ENCODE measurements around the gene STARD4. TPM values are rescaled to one million over a fixed set of nuclear protein-coding genes. Genes with fewer than 3 reads are reported as not detected.

Gene STARD4
- total RNA-seq, 1 experiment from 2014 or later = 31.1 TPM

DNA sequence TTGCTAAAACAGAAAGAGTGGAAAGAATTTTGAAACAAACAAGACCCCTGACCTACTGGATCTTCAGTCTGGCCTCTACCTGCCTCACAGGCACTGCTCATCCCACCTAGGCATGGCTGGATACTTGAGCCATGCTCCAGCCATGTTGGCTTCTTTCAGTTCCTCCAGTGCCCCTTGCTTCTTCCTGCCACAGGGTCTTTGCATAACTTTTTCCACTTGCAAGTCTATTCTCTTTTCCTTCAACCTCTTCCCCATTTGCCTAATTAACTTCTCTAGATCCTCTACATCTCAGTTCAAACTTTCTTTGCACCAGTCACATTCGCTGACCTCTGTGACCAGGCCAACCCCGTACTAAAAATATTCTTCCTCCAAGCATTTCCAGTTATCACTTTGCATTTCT, 50.4 kb downstream of the STARD4 start:
- no TSS peak for BruUV-seq (replicated peaks)
- Mint-ChIP-seq H3K4me3 (ENCODE audit: unreplicated experiment) (no peak overlapping the region), H3K4me1 (ENCODE audit: insufficient read depth, unreplicated experiment) (no peaks in the 10 kb centered on the region), H3K27me3 (ENCODE audit: insufficient read depth, unreplicated experiment) (no peaks in the 10 kb centered on the region), H3K36me3 (ENCODE audit: insufficient read depth, unreplicated experiment) (no peaks in the 10 kb centered on the region), H3K9me3 (ENCODE audit: unreplicated experiment) (peaks cover 8% of the 10 kb centered on the region), H3K27ac (ENCODE audit: low read depth, unreplicated experiment) (no peak overlapping the region)
- POLR2A ChIA-PET = no interaction called here
- CTCF ChIA-PET = interaction anchor here (1.1 kb wide), 1 partner anchor 299 kb away, joined by 4 read pairs; no protein-coding TSS in a partner anchor
- DNase-seq (ENCODE audit: unreplicated experiment) = no peak
- no peak for TF ChIP-seq CTCF (IDR thresholded peaks at IDR 0.05; ENCODE audit: unreplicated experiment)
- intact Hi-C loops (cut with micrococcal nuclease) = no loop called here

DNA sequence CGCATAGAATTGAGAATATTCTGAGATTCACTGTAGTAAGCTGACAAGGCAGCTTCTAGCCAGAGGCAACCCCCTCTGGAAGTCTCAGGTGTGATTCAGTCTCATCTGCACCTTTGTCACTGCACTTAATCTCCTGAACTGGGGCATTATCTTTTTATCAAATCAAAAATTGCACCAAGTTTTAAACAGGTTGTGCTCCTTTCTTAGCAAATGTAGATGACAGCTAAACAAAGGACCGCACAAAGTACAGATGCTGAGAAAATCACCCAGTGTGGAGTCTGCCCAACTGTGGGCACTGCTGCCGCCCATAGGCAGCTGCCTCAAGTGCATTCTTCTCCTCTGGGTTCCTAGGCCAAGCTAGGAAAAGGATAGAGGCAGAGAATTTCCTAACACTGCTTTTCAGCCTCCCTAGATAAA, 51.1 kb downstream of the STARD4 start:
- TF ChIP-seq CTCF (IDR thresholded peaks at IDR 0.05; ENCODE audit: unreplicated experiment) = no peak
- Mint-ChIP-seq H3K27ac (ENCODE audit: low read depth, unreplicated experiment) (no peak overlapping the region), H3K4me1 (ENCODE audit: insufficient read depth, unreplicated experiment) (no peaks in the 10 kb centered on the region), H3K4me3 (ENCODE audit: unreplicated experiment) (no peak overlapping the region), H3K27me3 (ENCODE audit: insufficient read depth, unreplicated experiment) (no peaks in the 10 kb centered on the region), H3K9me3 (ENCODE audit: unreplicated experiment) (peaks cover 8% of the 10 kb centered on the region), H3K36me3 (ENCODE audit: insufficient read depth, unreplicated experiment) (no peaks in the 10 kb centered on the region)
- CTCF ChIA-PET = interaction anchor here (0.9 kb wide), 1 partner anchor 60 kb away, joined by 3 read pairs; no protein-coding TSS in a partner anchor
- intact Hi-C loops (cut with micrococcal nuclease) = no loop called here
- no TSS peak for BruUV-seq (replicated peaks)
- no peak for DNase-seq (ENCODE audit: unreplicated experiment)
- POLR2A ChIA-PET = no interaction called here

- Mint-ChIP-seq H3K27me3 (ENCODE audit: insufficient read depth, unreplicated experiment) (no peaks in the 10 kb centered on the region), H3K27ac (ENCODE audit: low read depth, unreplicated experiment) (no peak overlapping the region), H3K36me3 (ENCODE audit: insufficient read depth, unreplicated experiment) (no peaks in the 10 kb centered on the region), H3K4me3 (ENCODE audit: unreplicated experiment) (no peak overlapping the region), H3K4me1 (ENCODE audit: insufficient read depth, unreplicated experiment) (no peaks in the 10 kb centered on the region), H3K9me3 (ENCODE audit: unreplicated experiment) (no peaks in the 10 kb centered on the region)
- TF ChIP-seq CTCF (IDR thresholded peaks at IDR 0.05; ENCODE audit: unreplicated experiment) = no peak
- POLR2A ChIA-PET = interaction anchor here (0.6 kb wide), 1 partner anchor 16 kb away, joined by 3 read pairs; no protein-coding TSS in a partner anchor
- CTCF ChIA-PET = interaction anchor here (0.5 to 0.6 kb wide), 3 partner anchors 15 to 1805 kb away, joined by 3 to 4 read pairs (median 4); no protein-coding TSS in a partner anchor
- intact Hi-C loops (cut with micrococcal nuclease) = no loop called here
- DNase-seq (ENCODE audit: unreplicated experiment) = no peak
- BruUV-seq (replicated peaks) = no TSS peak
These were observed 57.6 kb downstream of the STARD4 start for GRCh38 chr5:111454776-111455175.

GRCh38 chr5:111454198-111454622, 58.1 kb downstream of the STARD4 start:
- intact Hi-C loops (cut with micrococcal nuclease) = no loop called here

More at GRCh38 chr5:111454198-111454622, 58.1 kb downstream of the STARD4 start:
- no TSS peak for BruUV-seq (replicated peaks)
- no peaks in the 10 kb centered on the region for H3K27me3 Mint-ChIP-seq (ENCODE audit: insufficient read depth, unreplicated experiment)
- ChIA-PET POLR2A (interaction anchor here (0.6 kb wide), 1 partner anchor 17 kb away, joined by 3 read pairs; no protein-coding TSS in a partner anchor), CTCF (interaction anchor here (0.6 to 0.8 kb wide), 3 partner anchors 77 to 1805 kb away, joined by 3 to 4 read pairs (median 3); no protein-coding TSS in a partner anchor)
- H3K36me3 Mint-ChIP-seq (ENCODE audit: insufficient read depth, unreplicated experiment) = no peaks in the 10 kb centered on the region
- no peaks in the 10 kb centered on the region for H3K9me3 Mint-ChIP-seq (ENCODE audit: unreplicated experiment)
- no peak overlapping the region for H3K27ac Mint-ChIP-seq (ENCODE audit: low read depth, unreplicated experiment)
- H3K4me1 Mint-ChIP-seq (ENCODE audit: insufficient read depth, unreplicated experiment) = no peaks in the 10 kb centered on the region
- TF ChIP-seq CTCF (IDR thresholded peaks at IDR 0.05; ENCODE audit: unreplicated experiment) = no peak
- H3K4me3 Mint-ChIP-seq (ENCODE audit: unreplicated experiment) = no peak overlapping the region
- no peak for DNase-seq (ENCODE audit: unreplicated experiment)

All from MCF 10A (cell line).